HEK293 (cell line): ENCODE measurements around the gene MYOF.

ENCODE experiments used
- CTCF ChIA-PET: fragments of 350-600 bp; formaldehyde crosslinking; extraction: SDS; loops from one replicate; lab custom pipeline; 2021; ENCODE audit warnings: antibody characterized with exemption; lab: Yijun Ruan, JAX
- POLR2A ChIA-PET: fragments of 300-600 bp; formaldehyde crosslinking; extraction: SDS; loops from one replicate; lab custom pipeline; 2020; ENCODE audit warnings: antibody characterized with exemption, inconsistent platforms; lab: Yijun Ruan, JAX
- H3K27ac ChIP-seq: fragments of 200-500 bp; sonication (Bioruptor generic); 2 replicates; pipeline ENCODE4 v1.5.1; 2014; ENCODE audit warnings: low read depth, low read length, control low read depth, inconsistent platforms; ENCODE audit errors: extremely low read depth
- H3K36me3 ChIP-seq, 2 experiments: fragments of 200-500 bp in 1 of 2; sonication (Bioruptor generic) in 1 of 2; 1 replicate in 1 of 2; 2 replicates in 1 of 2; pipeline ENCODE4 v1.5.1; 2014 to 2017; ENCODE audit warnings: inconsistent platforms in 2 of 2, low read length in 2 of 2; ENCODE audit not compliant: control insufficient read depth in 2 of 2, insufficient read depth in 1 of 2
- H3K4me1 ChIP-seq: fragments of 200-500 bp; sonication (Bioruptor generic); 2 replicates; pipeline ENCODE4 v1.5.1; 2014; ENCODE audit warnings: mild to moderate bottlenecking, low read length, inconsistent platforms; ENCODE audit not compliant: control insufficient read depth, insufficient read depth
- H3K4me3 ChIP-seq: 2 replicates; pipeline ENCODE4 v1.5.1; 2011; ENCODE audit warnings: low read depth, mild to moderate bottlenecking, control low read depth, low read length, moderate library complexity
- H3K9me3 ChIP-seq: fragments of 200-500 bp; sonication (Bioruptor generic); 2 replicates; pipeline ENCODE4 v1.5.1; 2014; ENCODE audit warnings: low read depth, low read length, inconsistent platforms; ENCODE audit not compliant: control insufficient read depth, insufficient read depth
- BCL11B ChIP-seq: fragments of 450-650 bp; formaldehyde crosslinking; IDR thresholded peaks from 2 replicates; pipeline ENCODE4 v1.5.1; 2016; ENCODE audit warnings: low read depth, missing biosample characterization, missing genetic modification characterization
- GLIS1 ChIP-seq: fragments of 450-650 bp; formaldehyde crosslinking; IDR thresholded peaks from 2 replicates; pipeline ENCODE4 v1.5.1; 2016; ENCODE audit warnings: missing biosample characterization, missing genetic modification characterization
- GLIS2 ChIP-seq: fragments of 450-650 bp; formaldehyde crosslinking; IDR thresholded peaks from 2 replicates; pipeline ENCODE4 v1.5.1; 2016; ENCODE audit warnings: missing biosample characterization, missing genetic modification characterization
- MEIS1 ChIP-seq: sonication (generic); formaldehyde crosslinking; IDR thresholded peaks from 2 replicates; pipeline ENCODE4 v1.8.1; 2022; ENCODE audit warnings: missing genetic modification reagents, mild to moderate bottlenecking, borderline replicate concordance
- SALL2 ChIP-seq: fragments of 450-650 bp; formaldehyde crosslinking; IDR thresholded peaks from 2 replicates; pipeline ENCODE4 v1.5.0; 2017; ENCODE audit warnings: missing biosample characterization, mild to moderate bottlenecking, missing genetic modification characterization, borderline replicate concordance
- SETDB1 ChIP-seq: IDR thresholded peaks from one replicate; pipeline ENCODE4 v1.6.1; 2017; ENCODE audit warnings: mild to moderate bottlenecking, low read length, moderate library complexity, mixed read lengths; ENCODE audit not compliant: insufficient read length
- SP2 ChIP-seq: fragments of 450-650 bp; formaldehyde crosslinking; IDR thresholded peaks from 2 replicates; pipeline ENCODE4 v1.5.1; 2016; ENCODE audit warnings: missing biosample characterization, missing genetic modification characterization
- ZBTB49 ChIP-seq: fragments of 450-650 bp; formaldehyde crosslinking; IDR thresholded peaks from 2 replicates; pipeline ENCODE4 v1.5.1; 2016; ENCODE audit warnings: missing biosample characterization, missing genetic modification characterization, low read depth
- ZNF146 ChIP-seq: fragments of 450-650 bp; formaldehyde crosslinking; IDR thresholded peaks from 2 replicates; pipeline ENCODE4 v1.5.1; 2016; ENCODE audit warnings: missing biosample characterization, missing genetic modification characterization
- ZNF148 ChIP-seq: fragments of 450-650 bp; formaldehyde crosslinking; IDR thresholded peaks from 2 replicates; pipeline ENCODE4 v1.5.0; 2017; ENCODE audit warnings: missing biosample characterization, missing genetic modification characterization, borderline replicate concordance
- ZNF18 ChIP-seq: fragments of 450-650 bp; formaldehyde crosslinking; IDR thresholded peaks from 2 replicates; pipeline ENCODE4 v1.5.1; 2016; ENCODE audit warnings: missing biosample characterization, missing genetic modification characterization
- ZNF239 ChIP-seq: fragments of 450-650 bp; formaldehyde crosslinking; IDR thresholded peaks from 2 replicates; pipeline ENCODE4 v1.5.1; 2016; ENCODE audit warnings: missing biosample characterization, missing genetic modification characterization
- ZNF302 ChIP-seq: fragments of 450-650 bp; formaldehyde crosslinking; IDR thresholded peaks from 2 replicates; pipeline ENCODE4 v1.5.1; 2016; ENCODE audit warnings: missing biosample characterization, missing genetic modification characterization, low read depth
- ZNF311 ChIP-seq: fragments of 450-650 bp; formaldehyde crosslinking; IDR thresholded peaks from 2 replicates; pipeline ENCODE4 v1.5.1; 2017; ENCODE audit warnings: missing biosample characterization, missing genetic modification characterization, borderline replicate concordance
- ZNF416 ChIP-seq: fragments of 450-650 bp; formaldehyde crosslinking; IDR thresholded peaks from 2 replicates; pipeline ENCODE4 v1.5.1; 2016; ENCODE audit warnings: missing biosample characterization, missing genetic modification characterization
- ZNF433 ChIP-seq: fragments of 450-650 bp; formaldehyde crosslinking; IDR thresholded peaks from 2 replicates; pipeline ENCODE4 v1.5.1; 2016; ENCODE audit warnings: missing biosample characterization, missing genetic modification characterization, low read depth
- ZNF530 ChIP-seq: fragments of 450-650 bp; formaldehyde crosslinking; IDR thresholded peaks from 2 replicates; pipeline ENCODE4 v1.5.1; 2016; ENCODE audit warnings: low read depth, missing biosample characterization, missing genetic modification characterization
- ZNF571 ChIP-seq: fragments of 450-650 bp; formaldehyde crosslinking; IDR thresholded peaks from 2 replicates; pipeline ENCODE4 v1.5.0; 2017; ENCODE audit warnings: missing biosample characterization, missing genetic modification characterization
- ZNF585B ChIP-seq: fragments of 450-650 bp; formaldehyde crosslinking; IDR thresholded peaks from 2 replicates; pipeline ENCODE4 v1.5.1; 2016; ENCODE audit warnings: missing biosample characterization, missing genetic modification characterization
- ZNF610 ChIP-seq: fragments of 450-650 bp; formaldehyde crosslinking; IDR thresholded peaks from 2 replicates; pipeline ENCODE4 v1.5.1; 2016; ENCODE audit warnings: missing biosample characterization, missing genetic modification characterization, borderline replicate concordance
- ZNF701 ChIP-seq: fragments of 450-650 bp; formaldehyde crosslinking; IDR thresholded peaks from 2 replicates; pipeline ENCODE4 v1.5.1; 2016; ENCODE audit warnings: missing biosample characterization, missing genetic modification characterization
- ZNF776 ChIP-seq: fragments of 450-650 bp; formaldehyde crosslinking; IDR thresholded peaks from 2 replicates; pipeline ENCODE4 v1.5.0; 2017; ENCODE audit warnings: missing biosample characterization, missing genetic modification characterization, borderline replicate concordance
- ZSCAN23 ChIP-seq: fragments of 450-650 bp; formaldehyde crosslinking; IDR thresholded peaks from 2 replicates; pipeline ENCODE4 v1.5.1; 2016; ENCODE audit warnings: missing biosample characterization, missing genetic modification characterization
- ZSCAN4 ChIP-seq: fragments of 450-650 bp; formaldehyde crosslinking; IDR thresholded peaks from 2 replicates; pipeline ENCODE4 v1.5.1; 2017; ENCODE audit warnings: missing biosample characterization, missing genetic modification characterization

The MYOF gene

GRCh38 chr10:93280121-93280698 is 201.9 kb downstream of the MYOF start:
- Histone ChIP-seq H3K27ac (no peak overlapping the region), H3K4me3 (no peak overlapping the region), H3K4me1 (no peaks in the 10 kb centered on the region), H3K9me3 (no peaks in the 10 kb centered on the region), H3K36me3 (no peaks in the 10 kb centered on the region)
- ChIA-PET POLR2A (no interaction called here), CTCF (interaction anchor here (0.5 to 1.2 kb wide), 5 partner anchors 38 to 317 kb away, joined by 3 to 6 read pairs (median 4); no protein-coding TSS in a partner anchor)
- TF ChIP-seq GLIS1 (tag by site-specific recombination): no peak
- TF ChIP-seq ZNF610 (tag by site-specific recombination): no peak
- no peak for TF ChIP-seq ZNF530 (tag by site-specific recombination)
- no peak for TF ChIP-seq SETDB1
- no peak for TF ChIP-seq ZNF239 (tag by site-specific recombination)
- TF ChIP-seq ZNF585B (tag by site-specific recombination): no peak
- TF ChIP-seq MEIS1 (CRISPR knock-in tag): no peak

GRCh38 chr10:93277360-93277759 is 204.8 kb downstream of the MYOF start:
- no peaks in the 10 kb centered on the region for H3K9me3 ChIP-seq
- H3K4me3 ChIP-seq: no peak overlapping the region
- H3K4me1 ChIP-seq: no peaks in the 10 kb centered on the region
- no peak for TF ChIP-seq ZNF146 (tag by site-specific recombination)
- no peak for TF ChIP-seq SP2
- no peak for TF ChIP-seq ZNF571
- TF ChIP-seq ZNF148 (tag by site-specific recombination): no peak
- no peak for TF ChIP-seq ZNF416
- no peaks in the 10 kb centered on the region for H3K36me3 ChIP-seq
- no peak overlapping the region for H3K27ac ChIP-seq
- ChIA-PET POLR2A (no interaction called here), CTCF (interaction anchor here (0.5 kb wide), 1 partner anchor 131 kb away, joined by 3 read pairs; no protein-coding TSS in a partner anchor)

GRCh38 chr10:93274419-93274818 is 207.7 kb downstream of the MYOF start:
- POLR2A ChIA-PET: no interaction called here
- no peak overlapping the region for H3K27ac ChIP-seq

More at GRCh38 chr10:93274419-93274818, 207.7 kb downstream of the MYOF start:
- H3K4me3 ChIP-seq: no peak overlapping the region
- H3K4me1 ChIP-seq: no peaks in the 10 kb centered on the region
- TF ChIP-seq ZNF433 (tag by site-specific recombination): no peak
- no peak for TF ChIP-seq ZNF776 (tag by site-specific recombination)
- TF ChIP-seq ZNF302 (tag by site-specific recombination): no peak
- TF ChIP-seq ZNF311 (tag by site-specific recombination): no peak
- TF ChIP-seq ZSCAN4 (tag by site-specific recombination): no peak
- TF ChIP-seq ZNF571: no peak
- TF ChIP-seq ZNF701: no peak
- TF ChIP-seq SP2: no peak
- no peak for TF ChIP-seq BCL11B (tag by site-specific recombination)
- no peak for TF ChIP-seq ZBTB49 (tag by site-specific recombination)
- TF ChIP-seq GLIS2: no peak
- TF ChIP-seq SALL2 (tag by site-specific recombination): no peak
- no peak for TF ChIP-seq ZSCAN23 (tag by site-specific recombination)
- no peak for TF ChIP-seq ZNF18 (tag by site-specific recombination)
- TF ChIP-seq, all 188 proteins: peak for 0
- CTCF ChIA-PET: interaction anchor here (0.6 kb wide), 1 partner anchor 1341 kb away, joined by 3 read pairs; no protein-coding TSS in a partner anchor
- no peaks in the 10 kb centered on the region for H3K9me3 ChIP-seq
- no peaks in the 10 kb centered on the region for H3K36me3 ChIP-seq
